Gastrocnemius medialis (tissue), 4 donors: Measurements from ENCODE around the gene UQCC5.

Source experiments
- POLR2A ChIP-seq, 2 donors: fragments of 450-650 bp; IDR thresholded peaks; one replicate each; pipeline ENCODE4 v1.6.1; 2017; ENCODE audit warnings: antibody characterized with exemption in 2 of 2, mild to moderate bottlenecking in 2 of 2, moderate library complexity in 2 of 2
- TF ChIP-seq, protein P1 (sequence below), 5 experiments: fragments of 450-650 bp in 3 of 5; fragments of 200-600 bp in 2 of 5; sonication (generic) in 2 of 5; IDR thresholded peaks in 4 of 5; conservative IDR thresholded peaks in 1 of 5; 1 replicate in 4 of 5; 2 replicates in 1 of 5; pipeline ENCODE4 v1.5.1; 2016 to 2019; ENCODE audit warnings: antibody characterized with exemption in 5 of 5, mild to moderate bottlenecking in 3 of 5, moderate library complexity in 3 of 5

DNA sequence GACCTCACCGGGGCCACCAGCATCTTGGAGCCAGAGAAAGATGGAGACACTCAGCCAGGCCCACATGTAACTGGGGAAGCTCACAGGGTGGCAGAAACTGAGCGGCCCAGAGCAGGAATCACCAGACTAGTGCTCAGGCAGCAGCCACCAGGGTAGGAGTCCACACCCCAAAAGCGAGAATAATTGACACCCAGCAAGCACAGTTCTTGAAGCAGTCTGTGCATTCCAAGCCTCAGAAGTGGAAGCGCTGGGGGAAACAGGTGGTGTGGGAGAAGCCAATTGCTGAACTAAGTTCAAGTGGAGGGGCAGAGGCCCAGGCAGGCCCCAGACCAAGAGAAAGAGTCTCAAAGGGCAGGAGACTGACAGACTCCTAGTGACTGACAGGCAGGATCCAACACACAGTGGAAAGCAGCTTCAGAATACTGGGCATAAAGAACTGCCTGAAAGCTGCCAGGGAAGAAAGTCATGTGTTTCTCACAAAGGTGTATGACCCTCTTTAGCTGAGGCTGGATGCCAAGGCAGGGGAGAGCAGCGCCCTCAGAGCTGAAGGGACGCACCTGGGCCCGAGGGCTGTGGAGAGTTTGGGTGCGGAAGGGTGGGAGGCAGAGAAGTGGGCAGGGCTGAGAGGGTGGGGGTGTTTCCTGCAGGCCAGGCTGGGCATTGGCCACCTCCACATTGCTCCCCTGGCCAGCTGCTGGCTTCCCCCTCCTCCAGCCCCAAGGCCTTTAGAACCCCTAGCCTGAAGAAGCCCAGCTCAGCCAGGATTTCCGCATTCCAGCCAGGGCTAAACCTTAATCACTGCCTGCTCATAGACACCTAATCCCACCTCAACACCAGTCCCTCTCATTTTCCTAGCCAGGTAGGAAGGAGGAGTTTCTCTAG is 10.5 kb upstream of the UQCC5 start:
- TF ChIP-seq, protein P1, sequence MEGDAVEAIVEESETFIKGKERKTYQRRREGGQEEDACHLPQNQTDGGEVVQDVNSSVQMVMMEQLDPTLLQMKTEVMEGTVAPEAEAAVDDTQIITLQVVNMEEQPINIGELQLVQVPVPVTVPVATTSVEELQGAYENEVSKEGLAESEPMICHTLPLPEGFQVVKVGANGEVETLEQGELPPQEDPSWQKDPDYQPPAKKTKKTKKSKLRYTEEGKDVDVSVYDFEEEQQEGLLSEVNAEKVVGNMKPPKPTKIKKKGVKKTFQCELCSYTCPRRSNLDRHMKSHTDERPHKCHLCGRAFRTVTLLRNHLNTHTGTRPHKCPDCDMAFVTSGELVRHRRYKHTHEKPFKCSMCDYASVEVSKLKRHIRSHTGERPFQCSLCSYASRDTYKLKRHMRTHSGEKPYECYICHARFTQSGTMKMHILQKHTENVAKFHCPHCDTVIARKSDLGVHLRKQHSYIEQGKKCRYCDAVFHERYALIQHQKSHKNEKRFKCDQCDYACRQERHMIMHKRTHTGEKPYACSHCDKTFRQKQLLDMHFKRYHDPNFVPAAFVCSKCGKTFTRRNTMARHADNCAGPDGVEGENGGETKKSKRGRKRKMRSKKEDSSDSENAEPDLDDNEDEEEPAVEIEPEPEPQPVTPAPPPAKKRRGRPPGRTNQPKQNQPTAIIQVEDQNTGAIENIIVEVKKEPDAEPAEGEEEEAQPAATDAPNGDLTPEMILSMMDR (IDR thresholded peaks at IDR 0.05 in 4 of 5, conservative IDR thresholded peaks at IDR 0.05 in 1 of 5) = no peak
- no peak for TF ChIP-seq POLR2A (IDR thresholded peaks at IDR 0.05)
